ENCODE measurements around the gene KLHL36. TPM values are rescaled to one million over a fixed set of nuclear protein-coding genes. Genes with fewer than 3 reads are reported as not detected.
"Not testable (repeated sequence)": the region's sequence is repeated elsewhere in the genome, so short reads cannot be mapped to it uniquely, and the experiment has no call there.

KLHL36 gene
- total RNA-seq, 2 experiments from 2014 or later = 41.0 to 44.0 TPM

GRCh38 chr16:84686707-84687298 is 38.5 kb downstream of the KLHL36 start:
- POLR2A ChIA-PET = interaction anchor here (0.7 to 2.0 kb wide), 3 partner anchors 14 to 41 kb away, joined by 3 to 6 read pairs (median 4); no protein-coding TSS in a partner anchor
- no peak overlapping the region for H3K4me3 Mint-ChIP-seq
- H3K4me1 Mint-ChIP-seq (ENCODE audit: low read depth) = peaks cover 5% of the 10 kb centered on the region
- H3K27me3 Mint-ChIP-seq = peaks cover 10% of the 10 kb centered on the region
- ATAC-seq = peak; percentile 77
- H3K9me3 Mint-ChIP-seq = no peaks in the 10 kb centered on the region
- no peak overlapping the region for H3K27ac Mint-ChIP-seq
- intact Hi-C loops (cut with micrococcal nuclease) = no loop called here
- TF ChIP-seq CTCF (IDR thresholded peaks at IDR 0.05) = no peak
- CTCF ChIA-PET = interaction anchor here (0.6 to 5.3 kb wide), 4 partner anchors 14 to 1005 kb away, joined by 3 to 36 read pairs (median 12); no protein-coding TSS in a partner anchor
- no peaks in the 10 kb centered on the region for H3K36me3 Mint-ChIP-seq (ENCODE audit: low read depth)
- peak; percentile 23 for DNase-seq

- intact Hi-C loops (cut with micrococcal nuclease) = no loop called here
- ATAC-seq (peak; percentile 69), DNase-seq (peak; percentile 20)
Observed at GRCh38 chr16:84687715-84688114, 39.4 kb downstream of the KLHL36 start.

GRCh38 chr16:84688163-84688562 is 39.9 kb downstream of the KLHL36 start:
- not testable (repeated sequence) for DNase-seq

More at GRCh38 chr16:84687715-84688114, 39.4 kb downstream of the KLHL36 start:
- H3K4me3 Mint-ChIP-seq = no peak overlapping the region
- ChIA-PET POLR2A (interaction anchor here (0.6 to 1.8 kb wide), 2 partner anchors 13 to 1731 kb away, joined by 3 to 4 read pairs; no protein-coding TSS in a partner anchor), CTCF (interaction anchor here (0.6 to 5.3 kb wide), 5 partner anchors 15 to 1604 kb away, joined by 3 to 36 read pairs (median 12); no protein-coding TSS in a partner anchor)
- no peaks in the 10 kb centered on the region for H3K36me3 Mint-ChIP-seq (ENCODE audit: low read depth)
- peaks cover 10% of the 10 kb centered on the region for H3K27me3 Mint-ChIP-seq
- peaks cover 9% of the 10 kb centered on the region for H3K4me1 Mint-ChIP-seq (ENCODE audit: low read depth)
- no peak for TF ChIP-seq CTCF (IDR thresholded peaks at IDR 0.05)
- no peaks in the 10 kb centered on the region for H3K9me3 Mint-ChIP-seq
- no peak overlapping the region for H3K27ac Mint-ChIP-seq

GRCh38 chr16:84689111-84689510 is 40.8 kb downstream of the KLHL36 start:
- DNase-seq (no peak), ATAC-seq (no peak)
- intact Hi-C loops (cut with micrococcal nuclease) = no loop called here
- Mint-ChIP-seq H3K27ac (no peak overlapping the region), H3K4me1 (ENCODE audit: low read depth) (peaks cover 10% of the 10 kb centered on the region), H3K4me3 (no peak overlapping the region), H3K9me3 (no peaks in the 10 kb centered on the region), H3K27me3 (peaks cover 10% of the 10 kb centered on the region), H3K36me3 (ENCODE audit: low read depth) (no peaks in the 10 kb centered on the region)
- TF ChIP-seq CTCF (IDR thresholded peaks at IDR 0.05) = no peak
- ChIA-PET POLR2A (interaction anchor here (0.8 to 1.7 kb wide), 2 partner anchors 11 to 62 kb away, joined by 3 to 5 read pairs; no protein-coding TSS in a partner anchor), CTCF (interaction anchor here (1.1 to 2.8 kb wide), 6 partner anchors 11 to 60 kb away, joined by 3 to 12 read pairs (median 8); no protein-coding TSS in a partner anchor)

More at GRCh38 chr16:84688163-84688562, 39.9 kb downstream of the KLHL36 start:
- H3K4me3 Mint-ChIP-seq; H3K9me3 Mint-ChIP-seq; H3K27ac Mint-ChIP-seq; intact Hi-C loops (cut with micrococcal nuclease); H3K36me3 Mint-ChIP-seq (ENCODE audit: low read depth): not testable (repeated sequence)
- POLR2A ChIA-PET = interaction anchor here (0.6 to 1.8 kb wide), 2 partner anchors 13 to 1731 kb away, joined by 3 to 4 read pairs; no protein-coding TSS in a partner anchor
- peaks cover 10% of the 10 kb centered on the region for H3K4me1 Mint-ChIP-seq (ENCODE audit: low read depth)
- H3K27me3 Mint-ChIP-seq = peaks cover 10% of the 10 kb centered on the region
- peak; percentile 19 for ATAC-seq
- CTCF ChIA-PET = interaction anchor here (0.6 to 5.3 kb wide), 5 partner anchors 15 to 1604 kb away, joined by 3 to 36 read pairs (median 12); no protein-coding TSS in a partner anchor

GRCh38 chr16:84690088-84690819 is 41.9 kb downstream of the KLHL36 start:
- POLR2A ChIA-PET = interaction anchor here (0.8 to 1.7 kb wide), 2 partner anchors 10 to 61 kb away, joined by 3 to 5 read pairs; no protein-coding TSS in a partner anchor
- no peak for ATAC-seq
- intact Hi-C loops (cut with micrococcal nuclease) = no loop called here
- CTCF ChIA-PET = interaction anchor here (1.0 to 1.7 kb wide), 4 partner anchors 18 to 61 kb away, joined by 3 to 9 read pairs (median 5); no protein-coding TSS in a partner anchor
- peaks cover 7% of the 10 kb centered on the region for H3K27me3 Mint-ChIP-seq
- no peaks in the 10 kb centered on the region for H3K9me3 Mint-ChIP-seq
- H3K36me3 Mint-ChIP-seq (ENCODE audit: low read depth) = no peaks in the 10 kb centered on the region
- H3K4me1 Mint-ChIP-seq (ENCODE audit: low read depth) = peaks cover 10% of the 10 kb centered on the region
- no peak overlapping the region for H3K27ac Mint-ChIP-seq
- DNase-seq = no peak
- H3K4me3 Mint-ChIP-seq = no peak overlapping the region
- no peak for TF ChIP-seq CTCF (IDR thresholded peaks at IDR 0.05)
